HG02973 (cell line): ENCODE results near the gene CLASRP.

Source experiments
- ATAC-seq: cut with Tn5 transposase; IDR thresholded peaks from one replicate; pipeline ENCODE4 v1.9.1; 2021; ENCODE audit warnings: moderate library complexity; ENCODE audit not compliant: unreplicated experiment

The CLASRP gene

DNA sequence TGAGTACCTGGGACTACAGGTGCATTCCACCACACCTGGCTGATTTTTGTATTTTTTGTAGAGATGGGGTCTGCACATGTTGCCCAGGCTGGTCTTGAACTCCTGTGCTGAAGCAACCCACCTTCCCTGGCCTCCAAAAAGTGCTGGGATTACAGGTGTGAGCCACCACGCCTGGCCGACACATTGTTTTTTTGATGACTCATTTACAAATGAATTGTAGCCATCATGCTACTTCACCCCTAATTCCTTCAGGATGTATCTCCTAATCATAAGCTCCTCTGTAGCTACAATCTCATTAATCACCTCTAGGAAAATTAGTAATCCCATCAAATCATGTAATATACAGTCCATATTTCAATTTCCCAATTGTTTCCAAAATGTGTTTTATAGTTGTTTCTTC, 19.7 kb upstream of the CLASRP start:
- ATAC-seq: no peak

DNA sequence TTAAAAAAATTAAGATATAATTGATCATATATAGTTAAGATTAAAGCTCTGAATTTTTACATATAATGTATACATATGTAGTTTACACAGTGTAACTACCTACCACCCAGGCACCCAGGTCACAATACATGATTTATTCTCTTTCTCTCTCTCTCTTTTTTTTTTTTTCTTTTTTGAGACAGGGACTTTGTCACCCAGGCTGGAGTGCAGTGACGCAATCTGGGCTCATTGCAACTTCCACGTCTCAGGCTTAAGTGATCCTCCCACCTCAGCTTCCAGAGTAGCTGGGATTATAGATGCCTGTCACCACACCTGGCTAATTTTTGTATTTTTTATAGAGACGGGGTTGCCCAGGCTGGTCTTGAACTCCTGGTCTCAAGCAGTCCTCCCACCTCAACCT, 18.8 kb upstream of the CLASRP start:
- no peak for ATAC-seq

DNA sequence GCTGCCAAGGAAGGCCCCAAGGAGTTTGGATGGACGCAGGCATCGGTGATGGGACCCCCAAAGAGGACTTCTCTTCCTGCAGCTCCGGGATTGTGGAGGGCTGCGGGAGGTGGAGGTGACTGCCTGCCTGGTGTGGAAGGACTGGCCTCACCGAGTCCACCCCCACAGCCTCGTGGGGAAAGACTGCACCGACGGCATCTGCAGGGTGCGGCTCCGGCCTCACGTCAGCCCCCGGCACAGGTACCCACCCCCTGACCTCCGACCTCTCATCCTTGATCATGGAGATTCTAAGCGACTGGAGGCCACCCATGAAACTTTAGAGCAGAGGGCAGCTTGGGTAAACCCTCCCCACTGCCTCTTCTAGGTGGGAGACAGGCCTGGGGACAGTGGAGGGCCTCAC, 16.9 kb upstream of the CLASRP start:
- ATAC-seq: no peak

DNA sequence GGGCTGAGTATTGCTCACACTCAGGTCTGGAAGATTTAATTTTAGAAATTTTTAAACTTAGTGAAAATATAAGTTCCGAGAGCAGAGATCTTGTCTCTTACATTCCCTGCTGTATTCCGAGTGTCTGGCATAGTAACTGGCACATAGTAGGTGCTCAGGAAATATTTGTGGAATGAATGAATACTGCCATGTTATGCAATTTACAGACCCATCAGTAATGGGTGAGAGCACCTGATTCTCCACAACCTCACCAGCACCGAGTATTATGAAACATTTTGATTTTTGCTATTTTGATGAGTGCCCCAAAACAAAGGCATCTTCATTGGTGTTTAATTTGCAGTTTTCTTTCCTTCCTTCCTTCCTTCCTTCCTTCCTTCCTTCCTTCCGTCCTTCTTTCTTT, 15.8 kb upstream of the CLASRP start:
- no peak for ATAC-seq

DNA sequence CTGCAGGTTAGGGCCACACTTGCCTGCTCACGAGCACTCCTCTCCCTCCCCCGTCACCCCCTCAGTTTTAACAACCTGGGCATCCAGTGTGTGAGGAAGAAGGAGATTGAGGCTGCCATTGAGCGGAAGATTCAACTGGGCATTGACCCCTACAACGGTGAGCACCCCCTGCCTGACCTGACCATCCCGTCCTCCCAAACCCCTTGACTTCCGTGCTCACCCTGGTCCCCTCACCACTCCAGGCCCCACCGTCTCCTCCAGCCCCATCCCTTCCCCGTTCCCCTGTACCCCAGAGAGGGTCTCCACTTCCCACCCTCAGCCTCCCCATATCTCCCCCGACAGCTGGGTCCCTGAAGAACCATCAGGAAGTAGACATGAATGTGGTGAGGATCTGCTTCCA, 13.6 kb upstream of the CLASRP start:
- ATAC-seq: no peak

DNA sequence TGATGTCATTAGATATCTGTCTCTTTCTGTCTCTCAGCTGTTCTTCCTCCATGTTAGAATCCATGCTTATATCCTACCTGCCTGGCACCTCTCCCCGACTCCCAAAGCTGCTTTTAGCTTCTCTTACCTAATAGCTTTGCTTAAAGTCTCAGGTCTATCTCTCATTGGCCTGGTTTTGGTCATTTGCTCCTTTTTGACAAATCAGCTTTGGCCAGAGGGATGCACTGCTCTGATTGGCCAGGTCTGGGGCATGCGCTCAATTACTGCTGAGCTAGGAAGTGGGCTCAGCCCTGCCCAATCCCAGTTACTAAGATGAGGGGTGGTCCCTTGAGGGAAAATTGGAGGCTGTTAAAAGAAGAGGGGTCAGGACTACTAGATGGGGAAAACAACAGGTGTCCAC, 11.5 kb upstream of the CLASRP start:
- no peak for ATAC-seq

DNA sequence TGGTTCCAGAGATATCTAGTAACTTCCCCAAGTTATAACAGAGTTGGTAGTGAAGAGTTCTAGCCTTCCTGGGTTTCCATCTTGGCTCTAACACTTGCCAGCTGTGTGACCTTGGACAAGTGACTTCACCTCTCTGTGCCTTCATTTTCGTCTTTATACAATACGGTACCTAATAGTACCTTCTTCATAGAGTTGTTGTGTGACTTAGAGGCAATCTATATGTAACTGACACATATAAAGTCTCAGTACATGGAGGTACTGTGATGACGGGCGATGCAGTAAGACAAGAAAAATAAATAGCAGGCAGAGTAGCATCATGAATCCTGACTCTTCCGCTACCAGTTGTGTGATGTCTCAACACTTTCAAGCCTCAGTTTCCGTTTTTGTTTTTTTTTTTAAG, 8.0 kb upstream of the CLASRP start:
- no peak for ATAC-seq

DNA sequence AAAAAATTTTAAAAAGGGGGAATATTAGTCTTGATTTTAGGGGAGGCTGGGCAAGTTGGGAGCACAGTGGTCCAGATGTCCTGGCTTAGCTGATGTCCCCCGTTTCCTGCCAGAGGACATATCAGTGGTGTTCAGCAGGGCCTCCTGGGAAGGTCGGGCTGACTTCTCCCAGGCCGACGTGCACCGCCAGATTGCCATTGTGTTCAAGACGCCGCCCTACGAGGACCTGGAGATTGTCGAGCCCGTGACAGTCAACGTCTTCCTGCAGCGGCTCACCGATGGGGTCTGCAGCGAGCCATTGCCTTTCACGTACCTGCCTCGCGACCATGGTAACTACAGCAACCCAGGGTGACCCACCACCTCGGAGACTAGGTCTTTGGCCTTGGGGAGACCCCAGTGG, 6.4 kb upstream of the CLASRP start:
- ATAC-seq: no peak

DNA sequence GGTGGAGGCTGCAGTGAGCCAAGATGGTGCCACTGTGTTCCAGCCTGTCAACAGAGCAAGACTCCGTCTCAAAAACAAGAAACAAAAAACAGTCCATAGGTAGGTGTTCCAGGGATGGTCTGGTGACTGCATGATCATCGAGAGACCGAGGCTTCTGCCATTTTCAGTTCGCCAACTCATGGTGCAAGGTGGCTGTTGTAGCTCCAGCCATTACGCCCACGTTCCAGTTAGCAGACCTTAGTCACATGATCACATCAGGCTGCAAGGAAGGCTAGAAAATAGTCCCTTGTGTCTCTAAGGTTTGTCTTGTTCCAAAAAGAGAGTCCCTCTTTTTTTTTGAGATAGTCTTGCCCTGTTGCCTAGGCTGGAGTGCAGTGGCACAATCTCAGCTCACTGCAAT, 3.1 kb upstream of the CLASRP start:
- no peak for ATAC-seq

DNA sequence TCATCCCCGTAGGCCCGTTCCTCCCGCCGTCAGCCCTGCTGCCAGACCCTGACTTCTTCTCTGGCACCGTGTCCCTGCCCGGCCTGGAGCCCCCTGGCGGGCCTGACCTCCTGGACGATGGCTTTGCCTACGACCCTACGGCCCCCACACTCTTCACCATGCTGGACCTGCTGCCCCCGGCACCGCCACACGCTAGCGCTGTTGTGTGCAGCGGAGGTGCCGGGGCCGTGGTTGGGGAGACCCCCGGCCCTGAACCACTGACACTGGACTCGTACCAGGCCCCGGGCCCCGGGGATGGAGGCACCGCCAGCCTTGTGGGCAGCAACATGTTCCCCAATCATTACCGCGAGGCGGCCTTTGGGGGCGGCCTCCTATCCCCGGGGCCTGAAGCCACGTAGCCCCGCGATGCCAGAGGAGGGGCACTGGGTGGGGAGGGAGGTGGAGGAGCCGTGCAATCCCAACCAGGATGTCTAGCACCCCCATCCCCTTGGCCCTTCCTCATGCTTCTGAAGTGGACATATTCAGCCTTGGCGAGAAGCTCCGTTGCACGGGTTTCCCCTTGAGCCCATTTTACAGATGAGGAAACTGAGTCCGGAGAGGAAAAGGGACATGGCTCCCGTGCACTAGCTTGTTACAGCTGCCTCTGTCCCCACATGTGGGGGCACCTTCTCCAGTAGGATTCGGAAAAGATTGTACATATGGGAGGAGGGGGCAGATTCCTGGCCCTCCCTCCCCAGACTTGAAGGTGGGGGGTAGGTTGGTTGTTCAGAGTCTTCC, 1.3 kb upstream of the CLASRP start:
- no peak for ATAC-seq

DNA sequence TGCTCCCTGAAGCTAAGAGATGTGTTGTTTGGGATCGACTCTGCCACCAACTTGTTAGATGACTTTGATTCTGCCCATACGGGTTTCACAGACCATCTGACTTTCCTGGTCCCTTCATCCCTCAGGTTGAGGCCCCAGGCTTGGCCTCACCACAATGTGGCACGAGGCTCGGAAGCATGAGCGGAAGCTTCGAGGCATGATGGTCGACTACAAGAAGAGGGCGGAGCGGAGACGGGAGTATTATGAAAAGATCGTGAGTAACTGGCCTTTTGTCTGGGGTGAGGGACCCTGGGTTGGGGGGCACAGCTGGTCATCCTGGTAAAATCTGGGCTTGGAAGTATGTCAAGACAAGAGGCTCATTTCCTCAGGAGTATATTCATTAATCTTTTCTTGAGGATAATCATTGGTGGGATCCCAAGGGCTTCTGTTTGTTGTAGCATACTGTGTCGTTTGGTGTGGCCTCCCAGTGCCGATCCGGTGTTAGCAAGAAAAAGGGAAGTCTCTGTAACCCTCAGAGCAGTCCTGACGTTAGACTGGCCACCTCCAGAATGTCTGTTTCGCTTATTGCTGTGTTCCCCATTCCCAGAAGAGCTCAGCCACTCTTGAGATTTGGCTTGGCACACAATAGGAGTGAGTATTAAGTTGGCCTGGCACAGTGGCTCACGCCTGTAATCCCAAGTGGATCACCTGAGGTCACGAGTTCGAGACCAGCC, 1.4 kb downstream of the CLASRP start:
- ATAC-seq: no peak

DNA sequence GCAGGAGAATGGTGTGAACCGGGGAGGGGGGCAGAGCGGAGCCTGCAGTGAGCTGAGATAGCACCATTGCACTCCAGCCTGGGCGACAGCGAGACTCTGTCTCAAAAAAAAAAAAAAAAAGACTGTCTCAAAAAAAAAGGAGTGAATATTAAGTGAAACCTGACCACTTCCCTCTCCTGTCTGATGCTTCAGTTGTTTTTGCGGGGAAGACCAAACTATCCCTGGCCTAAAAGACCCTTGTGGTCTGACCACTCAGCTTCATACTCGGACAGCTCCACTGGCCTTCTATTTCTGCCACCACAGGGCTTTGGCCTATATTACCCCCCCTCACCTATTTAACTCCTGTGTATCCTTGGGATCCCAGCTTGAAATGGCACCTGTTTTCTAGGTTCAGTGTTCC, 2.3 kb downstream of the CLASRP start:
- ATAC-seq: no peak

DNA sequence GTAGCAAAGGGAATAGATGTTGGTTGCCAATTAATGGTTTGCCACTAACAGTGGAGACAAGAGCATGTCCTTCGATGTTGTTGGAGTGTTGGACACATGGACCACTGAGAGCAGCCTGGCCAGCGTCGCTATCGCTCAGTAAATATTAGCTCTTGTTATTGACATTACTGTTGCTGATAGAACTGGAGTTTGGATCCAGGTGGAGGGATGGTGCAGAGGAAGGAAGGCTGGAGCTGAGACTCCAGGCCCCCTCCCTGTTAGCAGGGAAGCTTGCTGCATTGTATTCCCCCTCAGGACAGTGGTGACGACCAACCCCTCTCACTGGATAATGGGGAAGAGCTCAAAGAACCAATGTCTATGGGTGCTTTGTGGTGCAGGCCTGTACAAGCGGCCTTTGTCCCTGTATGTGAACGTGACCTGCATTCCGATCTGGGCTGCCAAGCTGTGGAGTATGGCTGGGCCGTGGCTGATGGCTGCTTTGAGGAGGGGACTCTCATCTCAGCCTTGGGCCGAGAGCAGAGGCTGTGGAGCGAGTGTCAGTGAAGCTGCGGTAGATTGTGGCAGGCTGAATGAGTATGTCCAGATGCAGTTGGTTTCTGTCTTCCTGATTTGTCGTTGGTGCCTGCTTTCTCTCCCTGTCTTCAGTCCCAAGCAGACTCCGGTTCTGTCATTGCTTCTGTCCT, 7.0 kb downstream of the CLASRP start:
- ATAC-seq: no peak

DNA sequence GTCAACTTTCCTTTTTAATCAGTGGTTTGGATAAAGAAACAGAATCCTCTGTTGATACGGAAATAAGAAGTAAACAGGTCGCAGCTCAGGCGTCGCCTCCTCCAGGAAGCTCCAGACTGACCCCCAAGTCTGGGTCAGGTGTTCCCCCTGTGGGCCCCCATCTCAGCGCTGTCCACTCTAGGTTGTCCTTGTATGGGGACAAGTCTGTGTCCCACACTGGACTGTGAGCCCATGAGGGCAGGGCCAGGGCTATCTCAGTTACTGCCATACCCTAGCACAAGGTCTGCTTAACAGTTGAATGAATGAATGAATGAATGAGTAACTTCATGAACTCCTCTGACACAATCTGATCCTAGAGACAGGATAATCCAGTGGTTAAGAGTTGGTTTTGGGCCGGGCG, 7.5 kb downstream of the CLASRP start:
- ATAC-seq: no peak

DNA sequence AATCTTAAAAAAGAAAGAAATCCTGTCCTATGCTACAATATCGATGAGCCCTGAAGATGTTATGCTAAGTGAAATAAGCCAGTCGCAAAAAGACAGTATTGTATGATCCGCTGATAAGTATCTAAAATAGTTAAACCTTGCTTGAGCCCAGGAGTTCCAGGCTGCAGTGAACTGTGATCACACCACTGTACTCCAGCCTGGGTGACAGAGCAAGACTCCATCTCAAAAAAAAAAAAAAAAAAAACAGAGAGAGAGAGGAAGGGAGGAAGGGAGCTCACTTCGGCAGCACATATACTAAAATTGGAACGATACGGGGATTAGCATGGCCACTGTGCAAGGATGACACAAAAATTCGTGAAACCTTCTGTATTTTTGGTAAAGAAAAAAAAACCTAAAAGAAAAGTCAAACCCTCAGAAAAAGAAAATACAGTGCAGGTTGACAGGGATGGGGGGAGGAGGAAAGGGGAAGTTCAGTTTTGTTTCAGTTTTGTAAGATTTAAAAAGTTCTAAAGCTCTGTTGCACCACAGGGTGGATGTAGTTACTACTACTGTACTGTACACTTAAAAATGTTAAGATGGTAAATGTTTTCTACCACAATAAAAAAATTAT, 8.4 kb downstream of the CLASRP start:
- no peak for ATAC-seq

DNA sequence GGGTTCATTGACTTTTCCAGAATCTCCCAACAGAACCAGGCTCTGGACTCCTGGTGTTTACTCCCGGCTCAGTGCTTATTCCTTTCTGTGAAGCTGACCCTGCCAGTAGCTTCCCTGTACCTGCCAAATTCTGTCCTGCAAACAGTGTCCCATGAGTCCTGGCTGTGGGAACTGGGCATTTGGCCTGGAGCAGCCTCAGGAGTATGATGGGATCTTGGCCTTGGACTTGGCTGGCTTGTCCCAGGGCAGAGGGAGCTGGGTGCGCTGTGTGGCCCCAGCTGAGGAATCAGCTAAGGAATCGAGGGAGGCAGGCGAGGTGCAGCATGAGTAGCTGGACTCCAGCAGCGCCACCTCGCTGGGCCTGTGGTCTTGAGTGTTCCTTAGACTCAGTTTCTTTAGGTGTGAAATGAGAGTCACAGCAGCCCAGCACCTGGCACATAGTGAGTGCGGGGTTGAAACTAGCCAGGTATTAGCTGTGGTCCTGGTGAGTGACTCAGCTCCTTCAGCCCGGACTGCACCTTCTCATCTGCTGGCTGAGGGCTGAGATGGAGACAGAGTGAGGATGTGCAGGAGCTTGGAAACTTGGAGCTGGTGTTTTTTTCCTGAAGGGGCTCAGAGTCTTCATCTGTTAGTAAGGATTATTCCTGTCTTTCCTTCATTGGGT, 10.4 kb downstream of the CLASRP start:
- no peak for ATAC-seq

DNA sequence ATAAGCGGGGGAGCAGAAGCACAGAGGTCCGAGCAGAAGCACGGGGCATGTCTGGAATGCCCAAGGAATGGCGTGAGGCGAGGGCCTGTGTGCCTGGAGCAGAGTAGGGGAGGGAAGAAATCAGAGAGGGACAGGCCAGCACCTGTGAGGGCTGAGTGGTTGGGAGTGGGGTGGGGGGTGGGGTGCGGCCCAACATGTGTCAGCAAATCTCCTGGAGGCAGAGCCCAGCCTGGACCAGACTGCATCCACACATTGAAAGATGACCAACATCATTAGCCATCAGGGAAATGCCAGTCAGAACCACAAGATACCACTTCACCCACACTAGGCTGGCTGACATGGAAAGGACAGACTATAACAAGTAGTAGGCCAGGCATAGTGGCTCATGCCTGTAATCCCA, 11.2 kb downstream of the CLASRP start:
- ATAC-seq: no peak

DNA sequence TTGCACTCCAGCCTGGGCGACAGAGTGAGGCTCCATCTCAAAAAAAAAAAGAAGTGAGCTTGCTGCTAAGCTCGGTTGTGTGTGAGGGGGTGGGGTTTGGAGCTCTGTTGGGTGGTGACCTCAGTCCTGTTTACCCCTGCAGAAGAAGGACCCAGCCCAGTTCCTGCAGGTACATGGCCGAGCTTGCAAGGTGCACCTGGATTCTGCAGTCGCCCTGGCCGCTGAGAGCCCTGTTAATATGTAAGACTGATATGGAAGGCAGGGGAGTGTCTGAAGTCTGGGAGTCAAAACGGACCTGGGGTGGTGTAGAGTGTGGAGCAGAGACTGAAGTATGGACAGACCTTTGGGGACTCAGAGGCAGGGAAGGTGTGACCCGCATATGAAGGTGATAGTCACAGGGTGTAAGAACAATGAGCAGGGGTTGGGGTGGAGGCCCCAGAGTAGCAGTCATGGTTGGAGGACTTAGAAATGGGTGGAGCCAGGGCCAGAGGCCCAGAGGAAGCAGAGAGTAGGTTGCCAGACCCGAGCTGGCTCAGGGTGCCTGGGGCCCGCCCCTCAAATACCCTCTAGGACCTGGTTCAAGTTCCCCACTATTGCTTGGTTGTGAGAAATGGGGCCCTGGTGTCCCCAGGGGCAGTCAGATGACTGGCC, 13.2 kb downstream of the CLASRP start:
- ATAC-seq: no peak

DNA sequence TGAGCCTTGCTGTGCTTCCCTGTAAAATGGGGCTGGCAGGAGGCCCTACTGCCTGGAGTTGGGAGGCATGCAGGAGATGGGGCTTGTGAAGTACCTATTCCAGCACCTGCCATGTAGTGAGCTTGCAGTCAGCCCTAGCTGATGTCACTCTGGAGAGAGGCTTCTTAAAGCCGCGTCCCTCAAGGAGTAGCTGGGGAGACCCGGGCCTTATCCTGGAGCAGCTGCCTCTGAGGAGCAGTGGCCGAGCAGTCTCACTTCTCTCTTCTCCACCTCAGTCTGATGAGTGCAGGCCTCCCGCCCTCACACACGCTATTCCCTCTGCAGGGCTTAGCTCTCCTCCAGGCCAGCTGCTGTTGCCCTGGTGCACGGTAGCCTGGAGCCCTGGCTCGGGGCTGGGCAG, 18.0 kb downstream of the CLASRP start:
- ATAC-seq: no peak

DNA sequence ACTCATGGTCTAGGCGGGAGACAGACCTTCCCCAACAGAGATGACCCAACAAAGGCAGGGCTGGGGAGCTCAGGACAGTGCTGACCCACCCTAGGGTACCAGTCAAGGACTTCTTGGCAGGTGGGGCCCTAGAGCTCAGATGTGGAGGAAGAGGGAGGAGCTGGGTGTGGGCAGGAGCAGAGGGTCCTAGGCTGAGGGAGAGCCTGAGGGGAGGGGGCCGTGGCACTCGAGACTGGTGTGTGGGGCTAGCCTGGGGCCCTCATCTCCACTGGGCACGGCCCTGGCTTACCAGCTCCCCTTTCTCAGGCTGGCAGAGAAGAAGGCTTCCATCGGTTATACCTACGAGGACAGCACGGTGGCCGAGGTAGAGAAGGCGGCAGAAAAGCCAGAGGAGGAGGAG, 18.6 kb downstream of the CLASRP start:
- ATAC-seq: no peak
